GM20431 (cell line): Measurements from ENCODE around the gene CPA2.
"Not testable (repeated sequence)": the region's sequence is repeated elsewhere in the genome, so short reads cannot be mapped to it uniquely, and the experiment has no call there.

Experiments used
- in situ Hi-C: fragments of 300-500 bp; cut with MseI, MboI; formaldehyde crosslinking; loops from one replicate; pipeline ENCODE4 v1.15.0; 2020; ENCODE audit warnings: low sequenced_read_pairs; ENCODE audit not compliant: unreplicated experiment

The CPA2 gene

GRCh38 chr7:130249626-130250025 lies 17.0 kb upstream of the CPA2 start:
- in situ Hi-C loops = not testable (repeated sequence)

GRCh38 chr7:130254555-130254954 lies 12.1 kb upstream of the CPA2 start:
- in situ Hi-C loops = no loop called here

GRCh38 chr7:130256704-130257103 lies 10.0 kb upstream of the CPA2 start:
- in situ Hi-C loops = no loop called here

- in situ Hi-C loops = no loop called here
These were observed 8.1 kb upstream of the CPA2 start for GRCh38 chr7:130258494-130259078.

GRCh38 chr7:130262448-130262847 lies 4.2 kb upstream of the CPA2 start:
- in situ Hi-C loops = no loop called here

GRCh38 chr7:130263130-130263529 lies 3.5 kb upstream of the CPA2 start:
- in situ Hi-C loops = no loop called here

GRCh38 chr7:130266961-130267321 lies 278 bp downstream of the CPA2 start:
- in situ Hi-C loops = no loop called here

GRCh38 chr7:130268463-130269317 lies 2.0 kb downstream of the CPA2 start:
- in situ Hi-C loops = no loop called here

- in situ Hi-C loops = no loop called here
These were observed 2.6 kb downstream of the CPA2 start for GRCh38 chr7:130269318-130269694.

- in situ Hi-C loops = no loop called here
These were observed 4.5 kb downstream of the CPA2 start for GRCh38 chr7:130270947-130271800.

- in situ Hi-C loops = no loop called here
These were observed 5.9 kb downstream of the CPA2 start for GRCh38 chr7:130272381-130273080.

GRCh38 chr7:130273081-130273932 lies 6.6 kb downstream of the CPA2 start:
- in situ Hi-C loops = no loop called here

- in situ Hi-C loops = no loop called here
These were observed 7.2 kb downstream of the CPA2 start for GRCh38 chr7:130273933-130274255.

- in situ Hi-C loops = no loop called here
These were observed 7.6 kb downstream of the CPA2 start for GRCh38 chr7:130274296-130274695.

- in situ Hi-C loops = no loop called here
These were observed 8.4 kb downstream of the CPA2 start for GRCh38 chr7:130274983-130275591.

GRCh38 chr7:130275826-130276297 lies 9.2 kb downstream of the CPA2 start:
- in situ Hi-C loops = no loop called here

- in situ Hi-C loops = no loop called here
These were observed 10.4 kb downstream of the CPA2 start for GRCh38 chr7:130276796-130277762.
